IMR-90 (cell line): ENCODE data around the gene DDX24.

ENCODE experiments used
- BHLHE40 ChIP-seq: fragments of 150-350 bp; IDR thresholded peaks from 2 replicates; pipeline ENCODE4 v1.6.1; 2016; ENCODE audit warnings: mild to moderate bottlenecking, low read depth, low read length
- CTCF ChIP-seq: conservative IDR thresholded peaks from 2 replicates; pipeline ENCODE4 v1.5.1; 2012; ENCODE audit warnings: mild to moderate bottlenecking, low read depth, low read length, improper control_type of control experiment
- FOS ChIP-seq: fragments of 150-350 bp; IDR thresholded peaks from 2 replicates; pipeline ENCODE4 v1.6.1; 2016; ENCODE audit warnings: low read depth, low read length
- POLR2A ChIP-seq: IDR thresholded peaks from 2 replicates; pipeline ENCODE4 v1.6.1; 2012; ENCODE audit warnings: mild to moderate bottlenecking, low read depth, low read length
- SMC3 ChIP-seq: fragments of 150-350 bp; IDR thresholded peaks from 2 replicates; pipeline ENCODE4 v1.6.1; 2016; ENCODE audit warnings: low read depth, mild to moderate bottlenecking, antibody characterized with exemption, low read length, moderate library complexity
- TF ChIP-seq, protein P1 (sequence below): fragments of 150-350 bp; IDR thresholded peaks from 2 replicates; pipeline ENCODE4 v1.6.1; 2016; ENCODE audit warnings: low read depth, mild to moderate bottlenecking, low read length, moderate library complexity, borderline replicate concordance

GRCh38 chr14:94110552-94111181 lies 29.7 kb upstream of the DDX24 start, which contains the start of gene IFI27:
- no peak for TF ChIP-seq CTCF
- TF ChIP-seq FOS, result no peak
- TF ChIP-seq, protein P1, sequence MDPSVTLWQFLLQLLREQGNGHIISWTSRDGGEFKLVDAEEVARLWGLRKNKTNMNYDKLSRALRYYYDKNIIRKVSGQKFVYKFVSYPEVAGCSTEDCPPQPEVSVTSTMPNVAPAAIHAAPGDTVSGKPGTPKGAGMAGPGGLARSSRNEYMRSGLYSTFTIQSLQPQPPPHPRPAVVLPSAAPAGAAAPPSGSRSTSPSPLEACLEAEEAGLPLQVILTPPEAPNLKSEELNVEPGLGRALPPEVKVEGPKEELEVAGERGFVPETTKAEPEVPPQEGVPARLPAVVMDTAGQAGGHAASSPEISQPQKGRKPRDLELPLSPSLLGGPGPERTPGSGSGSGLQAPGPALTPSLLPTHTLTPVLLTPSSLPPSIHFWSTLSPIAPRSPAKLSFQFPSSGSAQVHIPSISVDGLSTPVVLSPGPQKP, result no peak
- TF ChIP-seq POLR2A, result no peak
- no peak for TF ChIP-seq BHLHE40
- TF ChIP-seq SMC3, result no peak
